ENCODE data around the gene ATP5PD. TPM values are rescaled to one million over a fixed set of nuclear protein-coding genes. Genes with fewer than 3 reads are reported as not detected.

Gene ATP5PD
- total and polyA plus RNA-seq, 2 of the 8 experiments (the other 6 are each of a cell fraction or from before 2014, with no cell fraction given) = 335 to 407 TPM

GRCh38 chr17:75033346-75034235 is 13.2 kb downstream of the ATP5PD start (continued):
- TF ChIP-seq CHD7 (IDR thresholded peaks at IDR 0.05; ENCODE audit: insufficient replicate concordance, low read length) = no peak
- TF ChIP-seq SP1 (IDR thresholded peaks at IDR 0.05; ENCODE audit: low read depth, low read length) = peak; percentile 51; the same call in 1 of the 2 replicates
- no peak for TF ChIP-seq ZNF274 (IDR thresholded peaks at IDR 0.05; ENCODE audit: borderline replicate concordance, extremely low read depth, low read length)
- TF ChIP-seq RBBP5 (IDR thresholded peaks at IDR 0.05; ENCODE audit: borderline replicate concordance, low read depth, low read length) = peak; percentile 99
- TF ChIP-seq CBX5 (IDR thresholded peaks at IDR 0.05; ENCODE audit: low read depth, low read length) = no peak
- no peak for TF ChIP-seq RXRA (IDR thresholded peaks at IDR 0.05; ENCODE audit: insufficient read depth, low read depth, low read length)
- TF ChIP-seq CBX8 (IDR thresholded peaks at IDR 0.05; ENCODE audit: borderline replicate concordance, low read depth, low read length) = no peak
- TF ChIP-seq SP2 (IDR thresholded peaks at IDR 0.05; ENCODE audit: low read length) = no peak
- TF ChIP-seq HDAC6 (IDR thresholded peaks at IDR 0.05; ENCODE audit: low read depth, low read length) = no peak
- TF ChIP-seq PHF8 (conservative IDR thresholded peaks at IDR 0.05; ENCODE audit: low read depth, low read length) = peak; percentile 11; the same call in 1 of the 2 replicates
